Tibial nerve (tissue), 3 donors: ENCODE data around the gene EFNB3.

Experiments used
- POLR2A ChIP-seq, 2 donors: fragments of 450-650 bp; IDR thresholded peaks; one replicate each; pipeline ENCODE4 v1.6.1; 2017; ENCODE audit warnings: antibody characterized with exemption in 2 of 2, mild to moderate bottlenecking in 2 of 2, moderate library complexity in 2 of 2
- TF ChIP-seq, protein P1 (sequence below), 5 experiments: fragments of 200-600 bp in 3 of 5; fragments of 450-650 bp in 2 of 5; sonication (generic) in 3 of 5; IDR thresholded peaks; one replicate each; pipeline ENCODE4 v1.5.1; 2016 to 2019; ENCODE audit warnings: antibody characterized with exemption in 5 of 5, mild to moderate bottlenecking in 3 of 5, moderate library complexity in 2 of 5

DNA sequence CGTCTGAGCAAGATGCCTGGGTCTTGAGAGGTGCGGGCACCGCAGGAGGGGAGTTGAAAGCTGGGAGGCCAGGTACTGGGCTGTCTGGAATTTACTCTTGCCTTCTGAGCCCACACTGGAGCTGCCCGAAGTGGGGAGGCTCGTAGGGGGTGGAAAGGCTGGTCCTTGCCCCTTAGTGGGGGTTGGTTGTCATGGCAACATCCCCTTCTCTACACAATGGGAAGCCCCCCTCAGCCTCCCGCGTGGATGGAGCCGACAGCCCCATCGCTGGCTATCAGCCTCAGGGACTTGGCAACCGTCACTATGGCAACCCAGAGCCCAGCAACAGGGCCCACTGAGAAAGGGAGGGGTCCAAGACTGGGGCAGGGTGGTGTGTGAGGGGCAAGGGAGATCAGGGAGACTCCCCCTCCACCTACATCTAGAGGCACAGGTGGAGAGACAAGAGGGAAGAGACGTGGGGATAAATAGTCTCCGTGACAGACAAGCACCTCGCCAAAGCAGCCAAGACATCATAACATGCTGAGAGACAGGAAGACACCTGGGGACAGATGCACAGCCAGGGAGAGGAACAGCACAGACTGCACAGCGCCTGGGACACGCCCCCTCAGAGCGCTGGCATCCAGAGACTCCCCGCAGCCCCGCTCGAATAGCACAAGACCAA lies 7.2 kb downstream of the EFNB3 start:
- TF ChIP-seq, protein P1, sequence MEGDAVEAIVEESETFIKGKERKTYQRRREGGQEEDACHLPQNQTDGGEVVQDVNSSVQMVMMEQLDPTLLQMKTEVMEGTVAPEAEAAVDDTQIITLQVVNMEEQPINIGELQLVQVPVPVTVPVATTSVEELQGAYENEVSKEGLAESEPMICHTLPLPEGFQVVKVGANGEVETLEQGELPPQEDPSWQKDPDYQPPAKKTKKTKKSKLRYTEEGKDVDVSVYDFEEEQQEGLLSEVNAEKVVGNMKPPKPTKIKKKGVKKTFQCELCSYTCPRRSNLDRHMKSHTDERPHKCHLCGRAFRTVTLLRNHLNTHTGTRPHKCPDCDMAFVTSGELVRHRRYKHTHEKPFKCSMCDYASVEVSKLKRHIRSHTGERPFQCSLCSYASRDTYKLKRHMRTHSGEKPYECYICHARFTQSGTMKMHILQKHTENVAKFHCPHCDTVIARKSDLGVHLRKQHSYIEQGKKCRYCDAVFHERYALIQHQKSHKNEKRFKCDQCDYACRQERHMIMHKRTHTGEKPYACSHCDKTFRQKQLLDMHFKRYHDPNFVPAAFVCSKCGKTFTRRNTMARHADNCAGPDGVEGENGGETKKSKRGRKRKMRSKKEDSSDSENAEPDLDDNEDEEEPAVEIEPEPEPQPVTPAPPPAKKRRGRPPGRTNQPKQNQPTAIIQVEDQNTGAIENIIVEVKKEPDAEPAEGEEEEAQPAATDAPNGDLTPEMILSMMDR (IDR thresholded peaks at IDR 0.05): no peak
- no peak for TF ChIP-seq POLR2A (IDR thresholded peaks at IDR 0.05)
